ENCODE results near the gene SH3RF3.

DNA sequence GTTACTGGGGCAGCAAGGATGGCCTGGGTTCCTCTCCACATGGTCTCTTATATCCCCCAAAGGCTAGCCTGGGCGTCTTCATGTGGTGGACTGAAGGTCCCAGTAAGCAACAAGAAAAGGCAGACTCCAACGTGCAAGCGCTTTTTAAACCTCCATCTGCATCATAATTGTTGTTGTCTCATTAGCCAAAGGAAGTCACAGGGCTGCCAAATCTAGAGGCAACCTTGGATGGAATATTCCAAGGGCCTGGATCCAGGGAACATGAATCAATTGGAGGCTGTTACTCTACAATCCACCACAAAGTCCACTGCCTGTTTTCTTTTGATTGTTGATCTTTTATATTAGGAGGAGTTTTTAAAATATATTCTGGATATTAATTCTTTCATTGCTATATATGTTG, 118.8 kb downstream of the SH3RF3 start:
- TF ChIP-seq, protein P1, sequence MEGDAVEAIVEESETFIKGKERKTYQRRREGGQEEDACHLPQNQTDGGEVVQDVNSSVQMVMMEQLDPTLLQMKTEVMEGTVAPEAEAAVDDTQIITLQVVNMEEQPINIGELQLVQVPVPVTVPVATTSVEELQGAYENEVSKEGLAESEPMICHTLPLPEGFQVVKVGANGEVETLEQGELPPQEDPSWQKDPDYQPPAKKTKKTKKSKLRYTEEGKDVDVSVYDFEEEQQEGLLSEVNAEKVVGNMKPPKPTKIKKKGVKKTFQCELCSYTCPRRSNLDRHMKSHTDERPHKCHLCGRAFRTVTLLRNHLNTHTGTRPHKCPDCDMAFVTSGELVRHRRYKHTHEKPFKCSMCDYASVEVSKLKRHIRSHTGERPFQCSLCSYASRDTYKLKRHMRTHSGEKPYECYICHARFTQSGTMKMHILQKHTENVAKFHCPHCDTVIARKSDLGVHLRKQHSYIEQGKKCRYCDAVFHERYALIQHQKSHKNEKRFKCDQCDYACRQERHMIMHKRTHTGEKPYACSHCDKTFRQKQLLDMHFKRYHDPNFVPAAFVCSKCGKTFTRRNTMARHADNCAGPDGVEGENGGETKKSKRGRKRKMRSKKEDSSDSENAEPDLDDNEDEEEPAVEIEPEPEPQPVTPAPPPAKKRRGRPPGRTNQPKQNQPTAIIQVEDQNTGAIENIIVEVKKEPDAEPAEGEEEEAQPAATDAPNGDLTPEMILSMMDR (optimal IDR thresholded peaks at IDR 0.05 in 1 of 3, IDR thresholded peaks at IDR 0.05 in 1 of 3, conservative IDR thresholded peaks at IDR 0.05 in 1 of 3; ENCODE audit: extremely low read depth in 1 of 3, insufficient read depth in 2 of 3, low read length in 3 of 3), result no peak
- no peak for TF ChIP-seq EZH2 (IDR thresholded peaks at IDR 0.05; ENCODE audit: low read length)

All from keratinocyte (primary cell).